SK-MEL-5 (cell line): ENCODE results near the gene DNAJC18. TPM values are rescaled to one million over a fixed set of nuclear protein-coding genes. Genes with fewer than 3 reads are reported as not detected.

Experiments
- DNase-seq: peaks from one replicate; pipeline ENCODE4 v3.0.0-alpha.2; 2016; ENCODE audit warnings: low read depth, low spot score
- in situ Hi-C: cut with HindIII; loops from 2 replicates; pipeline ENCODE4 v1.10.0; 2016; ENCODE audit warnings: low sequenced_read_pairs, high pct_unique_total_duplicates, low pct_unique_long_range_greater_than_20kb
- small RNA-seq, 2 experiments: library from RNA; depleted of rRNA; stranded (forward); fragments of <200 nt; gene quantifications; one replicate each; pipeline ENCODE3, GENCODE V24; 2014
- total RNA-seq: library from RNA; depleted of rRNA; stranded (reverse); fragments of >200 nt; shearing (Covaris generic); gene quantifications from 2 replicates; pipeline ENCODE4 v1.2.3, GENCODE V29; 2014; rRNA removed

The DNAJC18 gene
- total RNA-seq, 1 experiment from 2014 or later: 9.0 TPM

- in situ Hi-C loops: no loop called here
- peak; percentile 30 for DNase-seq
These were observed 70.7 kb downstream of the DNAJC18 start for GRCh38 chr5:139368613-139369012.

- in situ Hi-C loops: no loop called here
- no peak for DNase-seq
These were observed 74.9 kb downstream of the DNAJC18 start for GRCh38 chr5:139364466-139364865.

DNA sequence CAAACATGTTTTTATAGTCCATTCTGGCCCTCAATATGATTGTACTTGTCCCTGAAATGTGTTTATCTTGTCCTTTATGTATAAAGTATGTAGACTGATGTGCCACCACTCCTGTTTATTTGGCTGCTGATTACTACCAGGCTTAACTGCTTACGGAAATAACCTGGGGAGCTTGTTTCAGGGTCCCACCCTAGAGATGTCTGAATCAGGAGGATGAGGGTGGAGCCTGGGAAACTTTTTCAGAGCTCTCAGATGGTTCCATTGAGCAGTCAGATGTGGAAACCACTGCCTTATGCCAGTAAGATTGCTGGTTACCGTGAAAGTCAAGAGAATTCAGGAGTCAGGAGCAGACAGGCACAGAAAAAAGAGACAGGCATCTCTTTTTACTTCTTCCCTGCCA lies 75.4 kb downstream of the DNAJC18 start:
- DNase-seq: no peak
- in situ Hi-C loops: no loop called here

DNA sequence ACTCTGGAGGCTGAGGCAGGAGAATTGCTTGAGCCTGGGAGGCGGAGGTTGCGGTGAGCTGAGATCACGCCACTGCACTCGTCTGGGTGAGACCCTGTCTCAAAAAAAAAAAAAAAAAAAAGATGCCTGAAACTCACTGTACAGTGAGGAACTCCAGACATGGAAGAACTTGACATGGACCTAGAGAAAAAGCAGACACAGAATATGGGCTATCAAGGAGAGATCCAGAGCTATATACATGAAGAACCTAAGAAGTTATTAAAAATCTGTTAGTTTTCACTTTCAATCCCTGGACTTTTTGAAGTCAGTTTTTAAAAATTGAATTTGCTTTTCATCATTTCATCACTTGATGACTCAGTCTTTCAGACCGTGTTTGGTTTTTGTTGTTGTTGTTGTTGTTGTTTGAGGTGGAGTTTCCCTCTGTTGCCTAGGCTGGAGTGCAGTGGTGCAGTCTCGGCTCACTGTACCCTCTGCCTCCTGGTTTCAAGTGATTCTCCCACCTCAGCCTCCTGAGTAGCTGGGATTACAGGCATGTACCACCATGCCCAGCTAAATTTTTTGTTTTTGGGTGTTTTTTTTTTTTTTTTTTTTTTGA lies 77.4 kb downstream of the DNAJC18 start:
- no peak for DNase-seq
- in situ Hi-C loops: no loop called here

DNA sequence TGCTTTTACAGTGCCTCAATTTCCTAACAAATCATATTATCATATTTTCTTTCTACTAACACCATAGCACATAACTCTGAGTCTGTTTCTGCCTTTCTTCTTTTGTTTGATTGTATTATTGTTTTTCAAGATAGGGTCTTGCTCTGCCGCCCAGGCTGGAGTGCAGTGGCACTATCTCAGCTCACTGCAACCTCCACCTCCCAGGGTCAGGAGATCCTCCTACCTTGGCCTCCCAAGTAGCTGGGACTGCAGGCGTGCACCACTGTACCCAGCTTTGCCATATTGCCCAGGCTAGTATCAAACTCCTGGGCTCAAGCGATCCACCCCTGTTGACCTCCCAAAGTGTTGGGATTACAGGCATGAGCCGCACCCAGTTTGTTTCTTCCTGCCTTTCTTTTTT lies 78.9 kb downstream of the DNAJC18 start:
- no peak for DNase-seq
- in situ Hi-C loops: no loop called here

Small RNA genes within 50 kb of the gene (small RNA-seq; reads per million reads assigned to genes)
- 0.02 to 1.3 reads per million in 2 experiments for gene RNU5B-4P

Other genes with a start within 250 kb of the DNAJC18 start
- 66.1 and 68.2 TPM in 2 replicates for gene SIL1, start 241.2 kb downstream of the DNAJC18 start, total RNA-seq
- gene MATR3, start 145.8 kb downstream of the DNAJC18 start, total RNA-seq: 282 and 295 TPM in 2 replicates
- gene PAIP2, start 97.7 kb downstream of the DNAJC18 start, total RNA-seq: 84.1 and 98.7 TPM in 2 replicates
- gene SLC23A1, start 56.2 kb downstream of the DNAJC18 start, total RNA-seq: not detected in 2 replicates
- not detected in 2 replicates for gene MZB1, start 49.6 kb downstream of the DNAJC18 start, total RNA-seq
- 0.03 and 0.19 TPM in 2 replicates for gene PROB1, start 44.4 kb downstream of the DNAJC18 start, total RNA-seq
- gene SPATA24, start 35.4 kb downstream of the DNAJC18 start, total RNA-seq: 9.7 and 13.3 TPM in 2 replicates
- not detected in 2 replicates for gene ECSCR, start 23.2 kb upstream of the DNAJC18 start, total RNA-seq
- gene SMIM33, start 31.5 kb upstream of the DNAJC18 start, total RNA-seq: not detected in 2 replicates
- 0.29 and 1.0 TPM in 2 replicates for gene STING1, start 43.2 kb upstream of the DNAJC18 start, total RNA-seq
- gene UBE2D2, start 121.8 kb upstream of the DNAJC18 start, total RNA-seq: 57.4 and 70.7 TPM in 2 replicates
- 14.7 and 16.6 TPM in 2 replicates for gene CXXC5, start 208.8 kb upstream of the DNAJC18 start, total RNA-seq